Measurements from ENCODE around the gene ZDHHC17. TPM values are rescaled to one million over a fixed set of nuclear protein-coding genes. Genes with fewer than 3 reads are reported as not detected.

The ZDHHC17 gene
- total RNA-seq, 1 experiment from 2014 or later, result 26.3 TPM

DNA sequence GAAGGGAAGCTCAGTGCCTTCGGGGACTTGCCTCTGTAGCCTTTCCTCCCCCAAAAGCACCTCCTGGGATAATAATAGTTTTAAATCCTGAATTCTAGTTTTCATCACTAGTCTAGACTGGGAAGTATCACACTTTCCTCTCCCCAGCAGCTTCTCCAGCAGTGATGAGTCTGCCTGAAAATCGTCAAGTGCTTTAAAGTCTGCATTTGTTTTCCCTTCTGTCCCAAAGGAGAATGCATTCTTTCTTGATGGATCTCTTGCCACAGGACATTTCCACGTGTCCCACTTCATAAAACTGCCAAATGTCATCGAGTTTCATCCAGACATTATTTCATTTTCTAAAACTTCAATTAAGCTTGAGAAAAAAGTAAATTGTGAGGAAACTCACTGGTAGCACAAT lies 99.9 kb downstream of the ZDHHC17 start:
- no peak for DNase-seq (ENCODE audit: low read depth, low spot score)
- no peak overlapping the region for H3K27ac ChIP-seq (ENCODE audit: low read length)
- TF ChIP-seq CTCF (IDR thresholded peaks at IDR 0.05) (no peak), SIN3A (IDR thresholded peaks at IDR 0.05; ENCODE audit: borderline replicate concordance, insufficient read depth, low read depth, low read length) (no peak), POLR2AphosphoS5 (IDR thresholded peaks at IDR 0.05; ENCODE audit: low read depth, low read length) (no peak), TCF7L2 (IDR thresholded peaks at IDR 0.05; ENCODE audit: low read depth, low read length) (no peak)
- TF ChIP-seq, protein P1, sequence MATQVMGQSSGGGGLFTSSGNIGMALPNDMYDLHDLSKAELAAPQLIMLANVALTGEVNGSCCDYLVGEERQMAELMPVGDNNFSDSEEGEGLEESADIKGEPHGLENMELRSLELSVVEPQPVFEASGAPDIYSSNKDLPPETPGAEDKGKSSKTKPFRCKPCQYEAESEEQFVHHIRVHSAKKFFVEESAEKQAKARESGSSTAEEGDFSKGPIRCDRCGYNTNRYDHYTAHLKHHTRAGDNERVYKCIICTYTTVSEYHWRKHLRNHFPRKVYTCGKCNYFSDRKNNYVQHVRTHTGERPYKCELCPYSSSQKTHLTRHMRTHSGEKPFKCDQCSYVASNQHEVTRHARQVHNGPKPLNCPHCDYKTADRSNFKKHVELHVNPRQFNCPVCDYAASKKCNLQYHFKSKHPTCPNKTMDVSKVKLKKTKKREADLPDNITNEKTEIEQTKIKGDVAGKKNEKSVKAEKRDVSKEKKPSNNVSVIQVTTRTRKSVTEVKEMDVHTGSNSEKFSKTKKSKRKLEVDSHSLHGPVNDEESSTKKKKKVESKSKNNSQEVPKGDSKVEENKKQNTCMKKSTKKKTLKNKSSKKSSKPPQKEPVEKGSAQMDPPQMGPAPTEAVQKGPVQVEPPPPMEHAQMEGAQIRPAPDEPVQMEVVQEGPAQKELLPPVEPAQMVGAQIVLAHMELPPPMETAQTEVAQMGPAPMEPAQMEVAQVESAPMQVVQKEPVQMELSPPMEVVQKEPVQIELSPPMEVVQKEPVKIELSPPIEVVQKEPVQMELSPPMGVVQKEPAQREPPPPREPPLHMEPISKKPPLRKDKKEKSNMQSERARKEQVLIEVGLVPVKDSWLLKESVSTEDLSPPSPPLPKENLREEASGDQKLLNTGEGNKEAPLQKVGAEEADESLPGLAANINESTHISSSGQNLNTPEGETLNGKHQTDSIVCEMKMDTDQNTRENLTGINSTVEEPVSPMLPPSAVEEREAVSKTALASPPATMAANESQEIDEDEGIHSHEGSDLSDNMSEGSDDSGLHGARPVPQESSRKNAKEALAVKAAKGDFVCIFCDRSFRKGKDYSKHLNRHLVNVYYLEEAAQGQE (IDR thresholded peaks at IDR 0.05; ENCODE audit: insufficient read depth in 1 of 2, low read depth in 2 of 2, low read length in 1 of 2), result no peak
- H3K4me1 ChIP-seq (ENCODE audit: control insufficient read depth, insufficient read depth, low read length), result no peaks in the 10 kb centered on the region
- H3K27me3 ChIP-seq (ENCODE audit: control insufficient read depth, insufficient read depth, low read length), result no peaks in the 10 kb centered on the region
- in situ Hi-C loops (cut with HindIII; ENCODE audit: low pct_unique_long_range_greater_than_20kb, low sequenced_read_pairs) (no loop called here), intact Hi-C loops (cut with micrococcal nuclease; ENCODE audit: unreplicated experiment) (no loop called here)
- H3K9me3 ChIP-seq (ENCODE audit: control insufficient read depth, insufficient read depth, low read depth, low read length), result no peaks in the 10 kb centered on the region
- H3K4me3 ChIP-seq (ENCODE audit: low read depth in 2 of 2, low read length in 2 of 2), result no peak overlapping the region
- no peaks in the 10 kb centered on the region for H3K36me3 ChIP-seq (ENCODE audit: control insufficient read depth, insufficient read depth, low read length)
- no TSS peak for BruUV-seq (replicated peaks)
- no peak for ATAC-seq
- CTCF ChIA-PET, result no interaction called here
- POLR2A ChIA-PET, result no interaction called here

- no TSS peak for BruUV-seq (replicated peaks)
- H3K27me3 ChIP-seq (ENCODE audit: control insufficient read depth, insufficient read depth, low read length), result no peaks in the 10 kb centered on the region
- H3K4me3 ChIP-seq (ENCODE audit: low read depth in 2 of 2, low read length in 2 of 2), result no peak overlapping the region
- CTCF ChIA-PET, result no interaction called here
- TF ChIP-seq, protein P1 (IDR thresholded peaks at IDR 0.05; ENCODE audit: insufficient read depth in 1 of 2, low read depth in 2 of 2, low read length in 1 of 2), result no peak
- no peak for TF ChIP-seq SIN3A (IDR thresholded peaks at IDR 0.05; ENCODE audit: borderline replicate concordance, insufficient read depth, low read depth, low read length)
- no peak for TF ChIP-seq POLR2AphosphoS5 (IDR thresholded peaks at IDR 0.05; ENCODE audit: low read depth, low read length)
- TF ChIP-seq TCF7L2 (IDR thresholded peaks at IDR 0.05; ENCODE audit: low read depth, low read length), result no peak
- TF ChIP-seq CTCF (IDR thresholded peaks at IDR 0.05), result no peak
- no peak overlapping the region for H3K27ac ChIP-seq (ENCODE audit: low read length)
- no peaks in the 10 kb centered on the region for H3K9me3 ChIP-seq (ENCODE audit: control insufficient read depth, insufficient read depth, low read depth, low read length)
- POLR2A ChIA-PET, result no interaction called here
- intact Hi-C loops (cut with micrococcal nuclease; ENCODE audit: unreplicated experiment) (no loop called here), in situ Hi-C loops (cut with HindIII; ENCODE audit: low pct_unique_long_range_greater_than_20kb, low sequenced_read_pairs) (no loop called here)
- H3K4me1 ChIP-seq (ENCODE audit: control insufficient read depth, insufficient read depth, low read length), result no peaks in the 10 kb centered on the region
- ATAC-seq (no peak), DNase-seq (ENCODE audit: low read depth, low spot score) (no peak)
- H3K36me3 ChIP-seq (ENCODE audit: control insufficient read depth, insufficient read depth, low read length), result no peaks in the 10 kb centered on the region
Measured at GRCh38 chr12:76864791-76865400, 101.0 kb downstream of the ZDHHC17 start.

All from Panc1 (cell line).